Liver (tissue), 3 donors: ENCODE measurements around the gene SH2D6.

ENCODE experiments used
- FOXA1 ChIP-seq: IDR thresholded peaks from 2 replicates; pipeline ENCODE4 v1.6.1; 2016; ENCODE audit warnings: antibody characterized with exemption
- FOXA2 ChIP-seq: IDR thresholded peaks from 2 replicates; pipeline ENCODE4 v1.6.1; 2016; ENCODE audit warnings: antibody characterized with exemption
- HNF4A ChIP-seq, 2 donors: conservative IDR thresholded peaks; 2 replicates each; pipeline ENCODE4 v1.6.1; 2016; ENCODE audit warnings: antibody characterized with exemption in 2 of 2, mild to moderate bottlenecking in 2 of 2
- RAD21 ChIP-seq, 2 donors: IDR thresholded peaks; 2 replicates each; pipeline ENCODE4 v1.6.1; 2016; ENCODE audit warnings: antibody characterized with exemption in 2 of 2, mild to moderate bottlenecking in 2 of 2
- SP1 ChIP-seq: IDR thresholded peaks from 2 replicates; pipeline ENCODE4 v1.6.1; 2018; ENCODE audit warnings: antibody characterized with exemption, mild to moderate bottlenecking
- TF ChIP-seq, protein P1 (sequence below): fragments of 150-350 bp; IDR thresholded peaks from 2 replicates; pipeline ENCODE4 v1.5.1; 2017; ENCODE audit warnings: improper control_type of control experiment, low read depth, low read length; ENCODE audit not compliant: missing input control
- TF ChIP-seq, protein P2 (sequence below): IDR thresholded peaks from 2 replicates; pipeline ENCODE4 v1.6.1; 2016; ENCODE audit warnings: antibody characterized with exemption
- TF ChIP-seq, protein P3 (sequence below): IDR thresholded peaks from 2 replicates; pipeline ENCODE4 v1.6.1; 2016; ENCODE audit warnings: antibody characterized with exemption
- donor health status: healthy.
- donor health status: healthy.

GRCh38 chr2:85405201-85406059 is 13.1 kb upstream of the SH2D6 start:
- TF ChIP-seq, protein P1, sequence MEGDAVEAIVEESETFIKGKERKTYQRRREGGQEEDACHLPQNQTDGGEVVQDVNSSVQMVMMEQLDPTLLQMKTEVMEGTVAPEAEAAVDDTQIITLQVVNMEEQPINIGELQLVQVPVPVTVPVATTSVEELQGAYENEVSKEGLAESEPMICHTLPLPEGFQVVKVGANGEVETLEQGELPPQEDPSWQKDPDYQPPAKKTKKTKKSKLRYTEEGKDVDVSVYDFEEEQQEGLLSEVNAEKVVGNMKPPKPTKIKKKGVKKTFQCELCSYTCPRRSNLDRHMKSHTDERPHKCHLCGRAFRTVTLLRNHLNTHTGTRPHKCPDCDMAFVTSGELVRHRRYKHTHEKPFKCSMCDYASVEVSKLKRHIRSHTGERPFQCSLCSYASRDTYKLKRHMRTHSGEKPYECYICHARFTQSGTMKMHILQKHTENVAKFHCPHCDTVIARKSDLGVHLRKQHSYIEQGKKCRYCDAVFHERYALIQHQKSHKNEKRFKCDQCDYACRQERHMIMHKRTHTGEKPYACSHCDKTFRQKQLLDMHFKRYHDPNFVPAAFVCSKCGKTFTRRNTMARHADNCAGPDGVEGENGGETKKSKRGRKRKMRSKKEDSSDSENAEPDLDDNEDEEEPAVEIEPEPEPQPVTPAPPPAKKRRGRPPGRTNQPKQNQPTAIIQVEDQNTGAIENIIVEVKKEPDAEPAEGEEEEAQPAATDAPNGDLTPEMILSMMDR = no peak
- TF ChIP-seq, protein P2, sequence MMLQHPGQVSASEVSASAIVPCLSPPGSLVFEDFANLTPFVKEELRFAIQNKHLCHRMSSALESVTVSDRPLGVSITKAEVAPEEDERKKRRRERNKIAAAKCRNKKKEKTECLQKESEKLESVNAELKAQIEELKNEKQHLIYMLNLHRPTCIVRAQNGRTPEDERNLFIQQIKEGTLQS = no peak
- TF ChIP-seq SP1 (no peak), RAD21 (IDR thresholded peaks at IDR 0.05) (no peak), FOXA2 (no peak), FOXA1 (no peak), HNF4A (conservative IDR thresholded peaks at IDR 0.05) (no peak)
- TF ChIP-seq, protein P3, sequence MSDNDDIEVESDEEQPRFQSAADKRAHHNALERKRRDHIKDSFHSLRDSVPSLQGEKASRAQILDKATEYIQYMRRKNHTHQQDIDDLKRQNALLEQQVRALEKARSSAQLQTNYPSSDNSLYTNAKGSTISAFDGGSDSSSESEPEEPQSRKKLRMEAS = no peak
